Caco-2 (cell line): ENCODE measurements around the gene SLC2A4. TPM values are rescaled to one million over a fixed set of nuclear protein-coding genes. Genes with fewer than 3 reads are reported as not detected.

Source experiments
- BruUV-seq: library from RNA; stranded (reverse); fragments of 400-500 nt; replicated peaks from 2 replicates; lab custom pipeline; 2021; lab: Mats Ljungman, UMichigan
- CTCF ChIA-PET: fragments of 300-600 bp; sonication (Branson Sonifier 250); formaldehyde crosslinking; loops from one replicate; lab custom pipeline; 2022; ENCODE audit warnings: antibody characterized with exemption; lab: Charles Lee
- POLR2A ChIA-PET: fragments of 300-600 bp; sonication (Branson Sonifier 250); formaldehyde crosslinking; loops from one replicate; lab custom pipeline; 2022; ENCODE audit warnings: antibody characterized with exemption; lab: Charles Lee
- DNase-seq, 2 experiments: peaks; one replicate each; pipeline versions ENCODE4 v3.0.0 to v3.0.0-alpha.2; 2020 to 2022
- H3K27me3 ChIP-seq: replicated peaks from 2 replicates; pipeline ENCODE4 v1.6.0; 2011; ENCODE audit warnings: low read length; ENCODE audit not compliant: control insufficient read depth, insufficient read depth
- H3K36me3 ChIP-seq: 2 replicates; pipeline ENCODE4 v1.5.1; 2011; ENCODE audit warnings: low read length; ENCODE audit not compliant: control insufficient read depth, insufficient read depth
- H3K4me1 ChIP-seq: fragments of 250-450 bp; sonication (Bioruptor Pico); 2 replicates; pipeline ENCODE4 v1.5.1; 2020; ENCODE audit warnings: mild to moderate bottlenecking
- H3K4me3 ChIP-seq: 2 replicates; pipeline ENCODE4 v1.5.1; 2011; ENCODE audit warnings: low read depth, mild to moderate bottlenecking, control low read depth, low read length
- H3K9me3 ChIP-seq: fragments of 250-450 bp; sonication (Bioruptor Pico); 2 replicates; pipeline ENCODE4 v1.5.1; 2020; ENCODE audit warnings: mild to moderate bottlenecking, moderate library complexity
- H3K27ac Mint-ChIP-seq: one replicate; pipeline ENCODE4 v1.8.0; 2022; ENCODE audit warnings: mixed read lengths; ENCODE audit not compliant: unreplicated experiment
- H3K27me3 Mint-ChIP-seq: one replicate; pipeline ENCODE4 v1.8.0; 2022; ENCODE audit warnings: mixed read lengths; ENCODE audit not compliant: insufficient read depth, unreplicated experiment
- H3K36me3 Mint-ChIP-seq: one replicate; pipeline ENCODE4 v1.8.0; 2022; ENCODE audit warnings: mild to moderate bottlenecking, mixed read lengths; ENCODE audit not compliant: insufficient read depth, unreplicated experiment
- H3K4me1 Mint-ChIP-seq: one replicate; pipeline ENCODE4 v1.8.0; 2022; ENCODE audit warnings: low read depth, mixed read lengths; ENCODE audit not compliant: unreplicated experiment
- H3K4me3 Mint-ChIP-seq: one replicate; pipeline ENCODE4 v1.8.0; 2022; ENCODE audit warnings: mild to moderate bottlenecking, moderate library complexity, mixed read lengths; ENCODE audit not compliant: unreplicated experiment
- H3K9me3 Mint-ChIP-seq: one replicate; pipeline ENCODE4 v1.8.0; 2022; ENCODE audit warnings: mixed read lengths; ENCODE audit not compliant: unreplicated experiment
- CTCF ChIP-seq, 2 experiments: fragments of 200-600 bp in 1 of 2; IDR thresholded peaks; 1 replicate in 1 of 2; 2 replicates in 1 of 2; pipeline versions ENCODE4 v1.5.1 to v1.8.0; 2011 to 2022; ENCODE audit warnings: antibody characterized with exemption in 1 of 2, control low read depth in 1 of 2, inconsistent platforms in 1 of 2, low read depth in 1 of 2, low read length in 1 of 2, mild to moderate bottlenecking in 1 of 2, moderate library complexity in 1 of 2; ENCODE audit not compliant: insufficient read depth in 1 of 2, severe bottlenecking in 1 of 2, unreplicated experiment in 1 of 2
- intact Hi-C: fragments of 100-400 bp; cut with micrococcal nuclease; formaldehyde crosslinking; loops from one replicate; pipeline ENCODE4 v1.10.0; 2022; ENCODE audit not compliant: unreplicated experiment
- total RNA-seq: library from RNA; stranded (reverse); gene quantifications from 2 replicates; pipeline ENCODE4 v1.2.3, GENCODE V29; 2022

Gene SLC2A4
- total RNA-seq, 1 experiment from 2014 or later: 0.88 TPM

- no peaks in the 10 kb centered on the region for H3K36me3 Mint-ChIP-seq
- ChIA-PET CTCF (no interaction called here), POLR2A (no interaction called here)
- intact Hi-C loops: no loop called here
- H3K9me3 Mint-ChIP-seq: no peaks in the 10 kb centered on the region
- no peaks in the 10 kb centered on the region for H3K27me3 Mint-ChIP-seq
- no peak for TF ChIP-seq CTCF (IDR thresholded peaks at IDR 0.05; ENCODE audit: insufficient read depth in 1 of 2, low read depth in 1 of 2, low read length in 1 of 2, severe bottlenecking in 1 of 2, unreplicated experiment in 1 of 2)
- H3K27ac Mint-ChIP-seq: no peak overlapping the region
- H3K4me1 Mint-ChIP-seq: peaks cover 6% of the 10 kb centered on the region
- no peak for DNase-seq
- no peak overlapping the region for H3K4me3 ChIP-seq
- H3K27me3 ChIP-seq: no peaks in the 10 kb centered on the region
- no peaks in the 10 kb centered on the region for H3K9me3 ChIP-seq
- H3K4me3 Mint-ChIP-seq: no peak overlapping the region
- H3K36me3 ChIP-seq: no peaks in the 10 kb centered on the region; the same call in 1 of the 2 replicates
- BruUV-seq: no TSS peak
- 0 out of 2 replicates have a peak, but pooled peaks cover 3% of the 10 kb centered on the region for H3K4me1 ChIP-seq
Measured at GRCh38 chr17:7290166-7290565, 8.6 kb downstream of the SLC2A4 start.

- no peak overlapping the region for H3K4me3 Mint-ChIP-seq
- 0 out of 2 replicates have a peak, but pooled peaks cover 8% of the 10 kb centered on the region for H3K4me1 ChIP-seq
- POLR2A ChIA-PET: interaction anchor here (0.7 kb wide), 1 partner anchor 10 kb away, joined by 3 read pairs; the partner anchor contains the start of gene SLC2A4
- no peak overlapping the region for H3K4me3 ChIP-seq
- no peaks in the 10 kb centered on the region for H3K27me3 Mint-ChIP-seq
- no peaks in the 10 kb centered on the region; the same call in 1 of the 2 replicates for H3K36me3 ChIP-seq
- H3K9me3 ChIP-seq: no peaks in the 10 kb centered on the region
- DNase-seq: no peak
- peaks cover 6% of the 10 kb centered on the region for H3K4me1 Mint-ChIP-seq
- H3K27ac Mint-ChIP-seq: no peak overlapping the region
- no peaks in the 10 kb centered on the region for H3K27me3 ChIP-seq
- TF ChIP-seq CTCF (IDR thresholded peaks at IDR 0.05; ENCODE audit: insufficient read depth in 1 of 2, low read depth in 1 of 2, low read length in 1 of 2, severe bottlenecking in 1 of 2, unreplicated experiment in 1 of 2): no peak
- CTCF ChIA-PET: no interaction called here
- intact Hi-C loops: no loop called here
- no TSS peak for BruUV-seq
- H3K9me3 Mint-ChIP-seq: no peaks in the 10 kb centered on the region
- H3K36me3 Mint-ChIP-seq: no peaks in the 10 kb centered on the region
Measured at GRCh38 chr17:7290685-7291084, 9.2 kb downstream of the SLC2A4 start.

GRCh38 chr17:7292194-7292593, 10.7 kb downstream of the SLC2A4 start:
- Histone ChIP-seq H3K27me3 (no peaks in the 10 kb centered on the region), H3K4me3 (no peak overlapping the region), H3K36me3 (no peaks in the 10 kb centered on the region; the same call in 1 of the 2 replicates), H3K9me3 (no peaks in the 10 kb centered on the region), H3K4me1 (0 out of 2 replicates have a peak, but pooled peaks cover 10% of the 10 kb centered on the region)
- Mint-ChIP-seq H3K9me3 (no peaks in the 10 kb centered on the region), H3K27me3 (no peaks in the 10 kb centered on the region), H3K4me3 (no peak overlapping the region), H3K36me3 (no peaks in the 10 kb centered on the region), H3K4me1 (peaks cover 6% of the 10 kb centered on the region), H3K27ac (no peak overlapping the region)
- no peak for TF ChIP-seq CTCF (IDR thresholded peaks at IDR 0.05; ENCODE audit: insufficient read depth in 1 of 2, low read depth in 1 of 2, low read length in 1 of 2, severe bottlenecking in 1 of 2, unreplicated experiment in 1 of 2)
- intact Hi-C loops: no loop called here
- POLR2A ChIA-PET: no interaction called here
- no peak for DNase-seq
- no TSS peak for BruUV-seq
- CTCF ChIA-PET: interaction anchor here (1.4 kb wide), 1 partner anchor 11 kb away, joined by 6 read pairs; the partner anchor contains the start of gene SLC2A4
